Measurements from ENCODE around the gene ASAP2.

The ASAP2 gene

DNA sequence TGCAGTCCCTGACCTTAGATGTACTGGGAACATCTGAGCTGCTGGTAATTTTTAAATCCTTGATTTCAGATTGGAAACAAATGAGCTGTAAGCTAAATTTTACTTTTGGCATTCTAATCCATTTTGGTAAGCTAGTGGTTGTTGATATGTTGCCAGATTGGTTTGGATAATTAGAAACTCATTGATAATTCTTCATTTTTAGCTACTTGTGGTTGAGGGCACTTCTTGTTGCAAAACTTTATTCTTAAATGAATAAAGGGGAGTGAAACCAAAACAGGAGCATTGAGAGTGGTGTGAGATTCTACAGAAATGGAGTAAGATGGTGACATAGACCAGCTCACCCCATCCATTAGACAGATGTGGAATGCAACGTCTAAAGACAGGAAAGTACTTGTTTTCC is 152.2 kb downstream of the ASAP2 start:
- no peak for DNase-seq (ENCODE audit: low read depth, low spot score)
- ChIA-PET CTCF (interaction anchor here (1.1 to 4.3 kb wide), 3 partner anchors 13 to 221 kb away, joined by 3 to 20 read pairs (median 6); no protein-coding TSS in a partner anchor), POLR2A (no interaction called here)
- no peak for TF ChIP-seq CTCF (IDR thresholded peaks at IDR 0.05; ENCODE audit: insufficient read depth, low read length, missing control alignments)
- H3K4me3 ChIP-seq (ENCODE audit: low read depth, low read length) = no peak overlapping the region

- POLR2A ChIA-PET = interaction anchor here (1.2 kb wide), 1 partner anchor 12 kb away, joined by 3 read pairs; no protein-coding TSS in a partner anchor
Observed at GRCh38 chr2:9359463-9359862, 152.9 kb downstream of the ASAP2 start.

GRCh38 chr2:9360110-9360509 is 153.5 kb downstream of the ASAP2 start:
- CTCF ChIA-PET = interaction anchor here (0.9 to 4.3 kb wide), 5 partner anchors 11 to 219 kb away, joined by 3 to 20 read pairs (median 4); no protein-coding TSS in a partner anchor
- DNase-seq (ENCODE audit: low read depth, low spot score) = no peak
- H3K4me3 ChIP-seq (ENCODE audit: low read depth, low read length) = no peak overlapping the region
- no peak for TF ChIP-seq CTCF (IDR thresholded peaks at IDR 0.05; ENCODE audit: insufficient read depth, low read length, missing control alignments)
- POLR2A ChIA-PET = interaction anchor here (1.2 kb wide), 1 partner anchor 11 kb away, joined by 3 read pairs; no protein-coding TSS in a partner anchor

More at GRCh38 chr2:9359463-9359862, 152.9 kb downstream of the ASAP2 start:
- H3K4me3 ChIP-seq (ENCODE audit: low read depth, low read length) = no peak overlapping the region
- TF ChIP-seq CTCF (IDR thresholded peaks at IDR 0.05; ENCODE audit: insufficient read depth, low read length, missing control alignments) = no peak
- CTCF ChIA-PET = interaction anchor here (0.9 to 4.3 kb wide), 5 partner anchors 12 to 222 kb away, joined by 3 to 20 read pairs (median 4); no protein-coding TSS in a partner anchor
- no peak for DNase-seq (ENCODE audit: low read depth, low spot score)

DNA sequence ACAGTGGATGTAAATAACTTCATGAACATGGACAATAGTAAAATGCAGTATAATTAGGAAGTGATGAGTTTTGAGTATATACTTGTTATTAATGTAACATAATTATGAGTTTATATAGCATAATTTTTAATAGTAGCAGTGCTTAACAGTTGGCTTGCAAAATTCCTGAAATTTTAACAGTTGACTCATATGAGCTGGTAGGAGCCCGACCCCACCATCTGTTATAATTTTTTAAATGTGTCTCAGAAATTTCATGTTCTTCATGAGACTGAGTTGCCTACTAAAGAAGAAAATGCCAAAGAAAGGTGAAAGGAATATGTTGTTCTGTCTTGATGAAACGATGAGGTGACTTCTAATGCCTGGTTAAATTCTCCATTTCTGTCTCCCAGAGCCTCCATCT is 154.1 kb downstream of the ASAP2 start:
- TF ChIP-seq CTCF (IDR thresholded peaks at IDR 0.05; ENCODE audit: insufficient read depth, low read length, missing control alignments) = no peak
- no peak overlapping the region for H3K4me3 ChIP-seq (ENCODE audit: low read depth, low read length)
- ChIA-PET CTCF (interaction anchor here (1.0 to 4.3 kb wide), 4 partner anchors 10 to 219 kb away, joined by 3 to 20 read pairs (median 6); no protein-coding TSS in a partner anchor), POLR2A (no interaction called here)
- DNase-seq (ENCODE audit: low read depth, low spot score) = no peak

GRCh38 chr2:9364373-9364772 is 157.8 kb downstream of the ASAP2 start:
- H3K4me3 ChIP-seq (ENCODE audit: low read depth, low read length) = no peak overlapping the region
- POLR2A ChIA-PET = interaction anchor here (1.3 kb wide), 1 partner anchor 221 kb away, joined by 4 read pairs; no protein-coding TSS in a partner anchor
- no peak for DNase-seq (ENCODE audit: low read depth, low spot score)
- no peak for TF ChIP-seq CTCF (IDR thresholded peaks at IDR 0.05; ENCODE audit: insufficient read depth, low read length, missing control alignments)
- CTCF ChIA-PET = interaction anchor here (0.8 to 5.3 kb wide), 9 partner anchors 8 to 222 kb away, joined by 3 to 30 read pairs (median 5); no protein-coding TSS in a partner anchor

DNA sequence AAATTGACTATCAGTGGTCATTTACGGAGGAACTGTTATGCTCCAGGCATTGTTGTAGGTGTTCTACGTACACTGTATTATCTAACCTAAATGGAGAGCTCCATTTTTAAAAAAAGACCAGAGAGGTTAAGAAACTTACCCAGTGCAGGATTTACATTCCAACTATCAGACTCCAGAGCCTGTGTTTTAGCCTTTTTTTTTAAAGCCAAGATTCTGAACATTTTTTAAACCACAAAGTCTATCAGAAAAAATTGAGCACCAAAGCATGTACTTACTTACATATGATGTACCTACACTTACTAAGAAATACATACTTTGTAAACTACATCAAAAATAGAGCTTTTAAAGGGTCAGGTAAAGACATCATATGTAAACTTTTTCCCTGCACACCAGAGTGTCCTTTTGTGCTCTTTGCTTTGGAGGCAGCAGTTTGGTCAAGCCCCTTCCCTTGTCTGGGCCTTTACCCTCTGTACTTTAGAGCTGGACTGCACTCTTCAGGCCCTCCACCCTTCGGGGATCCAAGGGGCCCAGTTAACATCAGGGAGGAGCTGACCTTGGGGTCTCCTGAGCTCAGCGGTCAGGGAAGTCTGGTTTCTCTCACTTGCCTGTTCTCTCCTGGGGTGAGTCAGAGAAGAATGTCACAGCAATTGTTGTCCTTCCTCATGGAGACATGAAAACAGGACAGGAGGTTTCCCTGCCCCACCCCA is 158.3 kb downstream of the ASAP2 start:
- CTCF ChIA-PET = interaction anchor here (0.8 to 5.3 kb wide), 8 partner anchors 9 to 223 kb away, joined by 3 to 30 read pairs (median 4); no protein-coding TSS in a partner anchor

More for the DNA sequence above, 158.3 kb downstream of the ASAP2 start:
- no peak overlapping the region for H3K4me3 ChIP-seq (ENCODE audit: low read depth, low read length)
- POLR2A ChIA-PET = interaction anchor here (1.3 kb wide), 1 partner anchor 222 kb away, joined by 4 read pairs; no protein-coding TSS in a partner anchor
- no peak for TF ChIP-seq CTCF (IDR thresholded peaks at IDR 0.05; ENCODE audit: insufficient read depth, low read length, missing control alignments)
- DNase-seq (ENCODE audit: low read depth, low spot score) = no peak
